ENCODE data around the gene NFE2L2.
"Not testable (repeated sequence)": the region's sequence is repeated elsewhere in the genome, so short reads cannot be mapped to it uniquely, and the experiment has no call there.

The NFE2L2 gene

GRCh38 chr2:177264693-177265587 is at the start of gene NFE2L2:
Gene NFE2L2 (minus strand): TSS chr2:177264727. CDS start chr2:177264576, 151 bp downstream.
- peak; percentile 86 for DNase-seq (ENCODE audit: low spot score)

GRCh38 chr2:177314194-177314593 is 49.7 kb upstream of the NFE2L2 start:
- DNase-seq (ENCODE audit: low spot score): no peak

GRCh38 chr2:177313162-177313781 is 48.7 kb upstream of the NFE2L2 start:
- no peak for DNase-seq (ENCODE audit: low spot score)

- DNase-seq (ENCODE audit: low spot score): no peak
These were observed 48.0 kb upstream of the NFE2L2 start for GRCh38 chr2:177312562-177312961.

- DNase-seq (ENCODE audit: low spot score): not testable (repeated sequence)
These were observed 45.3 kb upstream of the NFE2L2 start for GRCh38 chr2:177309672-177310309.

- DNase-seq (ENCODE audit: low spot score): no peak
These were observed 42.0 kb upstream of the NFE2L2 start for GRCh38 chr2:177306550-177306949.

GRCh38 chr2:177303939-177304338 is 39.4 kb upstream of the NFE2L2 start:
- no peak for DNase-seq (ENCODE audit: low spot score)

- DNase-seq (ENCODE audit: low spot score): no peak
These were observed 38.0 kb upstream of the NFE2L2 start for GRCh38 chr2:177302552-177302951.

GRCh38 chr2:177298191-177298590 is 33.7 kb upstream of the NFE2L2 start:
- no peak for DNase-seq (ENCODE audit: low spot score)

GRCh38 chr2:177296040-177296439 is 31.5 kb upstream of the NFE2L2 start:
- peak; percentile 29 for DNase-seq (ENCODE audit: low spot score)

GRCh38 chr2:177295484-177295883 is 31.0 kb upstream of the NFE2L2 start:
- DNase-seq (ENCODE audit: low spot score): no peak

- no peak for DNase-seq (ENCODE audit: low spot score)
These were observed 27.2 kb upstream of the NFE2L2 start for GRCh38 chr2:177291701-177292100.

GRCh38 chr2:177289824-177290628 is 25.5 kb upstream of the NFE2L2 start:
- DNase-seq (ENCODE audit: low spot score): no peak

GRCh38 chr2:177287814-177288213 is 23.3 kb upstream of the NFE2L2 start:
- DNase-seq (ENCODE audit: low spot score): no peak

- no peak for DNase-seq (ENCODE audit: low spot score)
These were observed 21.6 kb upstream of the NFE2L2 start for GRCh38 chr2:177285892-177286715.

GRCh38 chr2:177284531-177284930 is 20.0 kb upstream of the NFE2L2 start:
- no peak for DNase-seq (ENCODE audit: low spot score)

GRCh38 chr2:177283906-177284305 is 19.4 kb upstream of the NFE2L2 start:
- no peak for DNase-seq (ENCODE audit: low spot score)

- DNase-seq (ENCODE audit: low spot score): no peak
These were observed 18.5 kb upstream of the NFE2L2 start for GRCh38 chr2:177282787-177283572.

- no peak for DNase-seq (ENCODE audit: low spot score)
These were observed 17.7 kb upstream of the NFE2L2 start for GRCh38 chr2:177282181-177282641.
